Astrocyte of the cerebellum (primary cell): ENCODE results near the gene AP2M1.
A peak's percentile ranks its signal among the peaks of the same experiment; 100 is the strongest.

Experiments used
- DNase-seq: peaks from one replicate; pipeline ENCODE4 v3.0.0-alpha.2; 2011; ENCODE audit warnings: low read depth
- H3K4me3 ChIP-seq: 2 replicates; pipeline ENCODE4 v1.5.1; 2011; ENCODE audit warnings: mild to moderate bottlenecking, low read depth, low read length, moderate library complexity
- CTCF ChIP-seq: IDR thresholded peaks from 2 replicates; pipeline ENCODE4 v1.5.1; 2012; ENCODE audit warnings: low read length, low read depth, moderate library complexity, mild to moderate bottlenecking; ENCODE audit errors: missing control alignments
- in situ Hi-C: cut with HindIII; loops from 2 replicates; pipeline ENCODE4 v1.10.0; 2017; ENCODE audit warnings: low sequenced_read_pairs

The AP2M1 gene

GRCh38 chr3:184177331-184177731 is 2.7 kb downstream of the AP2M1 start:
- in situ Hi-C loops = no loop called here
- peak overlapping the region; percentile 98 for H3K4me3 ChIP-seq
- TF ChIP-seq CTCF = no peak
- no peak for DNase-seq

DNA sequence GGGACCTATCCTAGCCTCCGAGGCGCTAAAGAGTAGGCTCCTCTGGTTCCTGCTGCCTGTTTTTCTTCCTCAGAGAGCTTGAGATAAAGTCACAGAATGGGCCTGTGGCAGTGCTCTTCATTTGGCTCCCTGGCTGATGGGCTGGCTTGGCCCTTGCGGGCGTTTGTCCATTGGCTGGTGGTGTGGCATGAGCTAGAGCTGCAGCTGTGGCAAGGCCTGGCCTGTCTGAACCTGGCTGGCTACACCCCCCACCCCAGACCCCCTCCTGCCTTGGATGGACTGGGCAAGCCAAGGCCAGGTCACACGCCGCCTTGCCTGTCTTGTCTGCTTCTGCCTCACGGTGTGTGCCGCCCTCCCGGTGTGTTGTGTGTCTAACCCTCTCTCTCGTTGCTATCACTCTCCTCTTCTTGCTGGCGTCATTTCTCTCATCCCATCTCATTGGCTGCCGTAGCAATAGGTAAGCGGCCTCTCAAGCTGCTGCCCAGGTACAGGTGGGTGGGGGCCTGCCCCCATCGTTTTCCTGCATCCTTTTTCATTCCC is 3.2 kb downstream of the AP2M1 start:
- in situ Hi-C loops = no loop called here
- DNase-seq = no peak
- peak overlapping the region; percentile 98 for H3K4me3 ChIP-seq
- TF ChIP-seq CTCF = no peak

GRCh38 chr3:184178521-184179138 is 4.0 kb downstream of the AP2M1 start:
- H3K4me3 ChIP-seq = no peak overlapping the region
- no peak for DNase-seq
- in situ Hi-C loops = no loop called here
- no peak for TF ChIP-seq CTCF

DNA sequence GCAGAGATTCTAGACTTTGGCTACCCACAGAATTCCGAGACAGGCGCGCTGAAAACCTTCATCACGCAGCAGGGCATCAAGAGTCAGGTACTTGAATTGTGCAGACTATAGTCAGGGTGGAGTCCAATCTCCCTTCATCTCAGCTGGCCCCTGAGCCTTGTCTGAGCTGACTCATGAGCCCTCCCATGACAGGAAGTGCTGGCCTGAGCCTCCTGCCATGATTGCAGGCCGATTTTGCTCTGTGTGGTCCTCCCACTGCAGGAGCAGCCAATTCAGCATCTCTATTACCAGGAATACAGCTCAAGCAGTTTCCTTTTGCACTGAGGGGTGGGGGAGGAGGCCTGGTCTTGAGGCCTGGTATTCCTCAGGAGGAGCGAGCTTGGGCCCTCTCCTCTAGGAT is 5.5 kb downstream of the AP2M1 start:
- in situ Hi-C loops = no loop called here
- no peak for TF ChIP-seq CTCF
- no peak overlapping the region for H3K4me3 ChIP-seq
- DNase-seq = no peak

- H3K4me3 ChIP-seq = no peak overlapping the region
- no peak for TF ChIP-seq CTCF
- in situ Hi-C loops = no loop called here
- no peak for DNase-seq
Observed at GRCh38 chr3:184181596-184181995, 6.9 kb downstream of the AP2M1 start.

GRCh38 chr3:184183679-184184078 is 9.0 kb downstream of the AP2M1 start:
- in situ Hi-C loops = no loop called here
- no peak for DNase-seq
- no peak for TF ChIP-seq CTCF
- H3K4me3 ChIP-seq = no peak overlapping the region
